Calu3 (cell line): Measurements from ENCODE around the gene GRIA1. TPM values are rescaled to one million over a fixed set of nuclear protein-coding genes. Genes with fewer than 3 reads are reported as not detected.

ENCODE experiments used
- BruUV-seq: library from RNA; stranded (reverse); fragments of 400-500 nt; replicated peaks from 2 replicates; lab custom pipeline; 2021; lab: Mats Ljungman, UMichigan
- CTCF ChIA-PET: fragments of 300-600 bp; sonication (Branson Sonifier 250); formaldehyde crosslinking; loops from one replicate; lab custom pipeline; 2022; ENCODE audit warnings: antibody characterized with exemption; lab: Charles Lee
- DNase-seq: peaks from one replicate; pipeline ENCODE4 v3.0.0; 2022
- H3K27ac Mint-ChIP-seq: one replicate; pipeline ENCODE4 v1.8.0; 2022; ENCODE audit warnings: mixed read lengths; ENCODE audit not compliant: unreplicated experiment
- H3K27me3 Mint-ChIP-seq: one replicate; pipeline ENCODE4 v1.8.0; 2022; ENCODE audit warnings: mixed read lengths; ENCODE audit not compliant: unreplicated experiment
- H3K36me3 Mint-ChIP-seq: one replicate; pipeline ENCODE4 v1.8.0; 2022; ENCODE audit warnings: mild to moderate bottlenecking, moderate library complexity, mixed read lengths; ENCODE audit not compliant: insufficient read depth, unreplicated experiment
- H3K4me1 Mint-ChIP-seq: one replicate; pipeline ENCODE4 v1.8.0; 2022; ENCODE audit warnings: mild to moderate bottlenecking, low read depth, mixed read lengths; ENCODE audit not compliant: unreplicated experiment
- H3K4me3 Mint-ChIP-seq: one replicate; pipeline ENCODE4 v1.8.0; 2022; ENCODE audit warnings: mild to moderate bottlenecking, low read depth, moderate library complexity, mixed read lengths; ENCODE audit not compliant: unreplicated experiment
- H3K9me3 Mint-ChIP-seq: one replicate; pipeline ENCODE4 v1.8.0; 2022; ENCODE audit warnings: low read depth, mixed read lengths; ENCODE audit not compliant: unreplicated experiment
- intact Hi-C: fragments of 100-400 bp; cut with micrococcal nuclease; formaldehyde crosslinking; loops from one replicate; pipeline ENCODE4 v1.10.0; 2022; ENCODE audit not compliant: unreplicated experiment
- total RNA-seq: library from RNA; stranded (reverse); gene quantifications from 2 replicates; pipeline ENCODE4 v1.2.3, GENCODE V29; 2022
- TF ChIP-seq, protein P1 (sequence below): fragments of 200-600 bp; IDR thresholded peaks from one replicate; pipeline ENCODE4 v1.8.0; 2022; ENCODE audit warnings: antibody characterized with exemption; ENCODE audit not compliant: unreplicated experiment

Gene GRIA1
- total RNA-seq, 1 experiment from 2014 or later, result not detected

GRCh38 chr5:153713943-153714342, 223.5 kb downstream of the GRIA1 start:
- Mint-ChIP-seq H3K4me1 (no peaks in the 10 kb centered on the region), H3K27me3 (peaks cover 11% of the 10 kb centered on the region), H3K27ac (no peak overlapping the region), H3K4me3 (no peak overlapping the region), H3K9me3 (peaks cover 8% of the 10 kb centered on the region), H3K36me3 (no peaks in the 10 kb centered on the region)
- intact Hi-C loops, result no loop called here
- BruUV-seq, result no TSS peak
- CTCF ChIA-PET, result interaction anchor here (0.6 kb wide), 1 partner anchor 19 kb away, joined by 3 read pairs; no protein-coding TSS in a partner anchor
- TF ChIP-seq, protein P1, sequence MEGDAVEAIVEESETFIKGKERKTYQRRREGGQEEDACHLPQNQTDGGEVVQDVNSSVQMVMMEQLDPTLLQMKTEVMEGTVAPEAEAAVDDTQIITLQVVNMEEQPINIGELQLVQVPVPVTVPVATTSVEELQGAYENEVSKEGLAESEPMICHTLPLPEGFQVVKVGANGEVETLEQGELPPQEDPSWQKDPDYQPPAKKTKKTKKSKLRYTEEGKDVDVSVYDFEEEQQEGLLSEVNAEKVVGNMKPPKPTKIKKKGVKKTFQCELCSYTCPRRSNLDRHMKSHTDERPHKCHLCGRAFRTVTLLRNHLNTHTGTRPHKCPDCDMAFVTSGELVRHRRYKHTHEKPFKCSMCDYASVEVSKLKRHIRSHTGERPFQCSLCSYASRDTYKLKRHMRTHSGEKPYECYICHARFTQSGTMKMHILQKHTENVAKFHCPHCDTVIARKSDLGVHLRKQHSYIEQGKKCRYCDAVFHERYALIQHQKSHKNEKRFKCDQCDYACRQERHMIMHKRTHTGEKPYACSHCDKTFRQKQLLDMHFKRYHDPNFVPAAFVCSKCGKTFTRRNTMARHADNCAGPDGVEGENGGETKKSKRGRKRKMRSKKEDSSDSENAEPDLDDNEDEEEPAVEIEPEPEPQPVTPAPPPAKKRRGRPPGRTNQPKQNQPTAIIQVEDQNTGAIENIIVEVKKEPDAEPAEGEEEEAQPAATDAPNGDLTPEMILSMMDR, result no peak
- no peak for DNase-seq

DNA sequence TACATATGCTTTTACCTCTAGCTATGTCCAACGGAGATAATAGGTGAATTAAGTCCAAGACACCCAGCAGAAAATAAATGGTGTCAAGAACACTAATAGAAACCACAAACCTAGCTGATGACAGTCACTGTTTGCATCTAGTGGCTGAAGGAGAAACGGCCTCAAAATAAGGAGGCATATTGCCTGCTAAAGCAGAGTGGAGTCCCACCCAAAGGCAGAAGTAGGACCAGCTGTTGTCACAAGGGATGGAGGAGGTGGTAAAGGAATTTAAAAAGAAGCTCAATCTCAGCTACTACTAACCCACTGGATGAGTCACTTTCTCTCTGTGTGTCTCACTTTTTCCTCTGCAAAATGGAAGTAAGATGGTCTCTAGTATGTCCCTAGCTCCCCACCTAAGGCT, 224.3 kb downstream of the GRIA1 start:
- CTCF ChIA-PET, result no interaction called here
- Mint-ChIP-seq H3K4me3 (no peak overlapping the region), H3K27ac (no peak overlapping the region), H3K4me1 (no peaks in the 10 kb centered on the region), H3K27me3 (peaks cover 11% of the 10 kb centered on the region), H3K36me3 (no peaks in the 10 kb centered on the region), H3K9me3 (peaks cover 8% of the 10 kb centered on the region)
- BruUV-seq, result no TSS peak
- intact Hi-C loops, result no loop called here
- TF ChIP-seq, protein P1, result no peak
- no peak for DNase-seq

DNA sequence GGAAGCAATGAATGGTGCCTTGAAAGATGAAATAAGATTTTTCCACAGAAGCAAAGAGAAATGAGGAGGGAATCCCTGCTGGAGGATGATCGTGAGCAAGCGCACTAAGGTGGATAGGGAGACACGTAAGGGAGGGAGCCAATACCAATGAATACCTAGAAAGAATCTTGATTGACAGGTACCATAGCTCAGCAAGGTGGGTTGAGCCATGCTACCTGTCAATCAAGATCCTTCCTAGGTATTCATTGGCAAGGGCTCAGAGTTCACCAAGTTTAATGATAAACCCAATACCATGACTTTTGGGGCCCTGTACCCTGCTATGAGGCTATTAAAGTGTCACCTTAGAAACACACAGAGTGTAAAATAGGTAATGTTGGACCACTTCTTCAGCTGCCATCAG, 226.8 kb downstream of the GRIA1 start:
- H3K4me3 Mint-ChIP-seq, result no peak overlapping the region
- peaks cover 11% of the 10 kb centered on the region for H3K27me3 Mint-ChIP-seq
- intact Hi-C loops, result no loop called here
- H3K4me1 Mint-ChIP-seq, result no peaks in the 10 kb centered on the region
- DNase-seq, result no peak
- peaks cover 4% of the 10 kb centered on the region for H3K9me3 Mint-ChIP-seq
- CTCF ChIA-PET, result no interaction called here
- no peak overlapping the region for H3K27ac Mint-ChIP-seq
- no peaks in the 10 kb centered on the region for H3K36me3 Mint-ChIP-seq
- TF ChIP-seq, protein P1, result no peak
- BruUV-seq, result no TSS peak

- intact Hi-C loops, result no loop called here
- CTCF ChIA-PET, result no interaction called here
Observed at GRCh38 chr5:153718713-153719112, 228.2 kb downstream of the GRIA1 start.

More at GRCh38 chr5:153718713-153719112, 228.2 kb downstream of the GRIA1 start:
- Mint-ChIP-seq H3K27ac (no peak overlapping the region), H3K27me3 (peaks cover 11% of the 10 kb centered on the region), H3K4me3 (no peak overlapping the region), H3K9me3 (peaks cover 10% of the 10 kb centered on the region), H3K4me1 (no peaks in the 10 kb centered on the region), H3K36me3 (no peaks in the 10 kb centered on the region)
- TF ChIP-seq, protein P1, result no peak
- no peak for DNase-seq
- BruUV-seq, result no TSS peak
